NCI-H226 (cell line): ENCODE data around the gene OR6C2.
"Not testable (repeated sequence)": the region's sequence is repeated elsewhere in the genome, so short reads cannot be mapped to it uniquely, and the experiment has no call there.

Experiments
- DNase-seq: peaks from one replicate; pipeline ENCODE4 v3.0.0-alpha.2; 2015

Gene OR6C2

GRCh38 chr12:55443776-55444175, at the start of gene OR6C2:
Gene OR6C2 (plus strand): TSS chr12:55444076. CDS start chr12:55452214, 8,138 bp downstream.
- no peak for DNase-seq

GRCh38 chr12:55396326-55396725, 47.5 kb upstream of the OR6C2 start:
- DNase-seq = no peak

GRCh38 chr12:55400229-55400628, 43.6 kb upstream of the OR6C2 start, which contains the start of gene OR6C65:
Gene OR6C65 (plus strand): TSS chr12:55400529. CDS start chr12:55400529, 0 bp downstream.
- no peak for DNase-seq

- no peak for DNase-seq
Measured at GRCh38 chr12:55407866-55408265, 36.0 kb upstream of the OR6C2 start.

GRCh38 chr12:55409133-55409532, 34.7 kb upstream of the OR6C2 start:
- not testable (repeated sequence) for DNase-seq

- not testable (repeated sequence) for DNase-seq
Measured at GRCh38 chr12:55412138-55412537, 31.7 kb upstream of the OR6C2 start.

GRCh38 chr12:55413498-55414388, 30.1 kb upstream of the OR6C2 start:
- not testable (repeated sequence) for DNase-seq

- DNase-seq = not testable (repeated sequence)
Measured at GRCh38 chr12:55414396-55414823, 29.5 kb upstream of the OR6C2 start.

- DNase-seq = not testable (repeated sequence)
Measured at GRCh38 chr12:55414889-55415288, 29.0 kb upstream of the OR6C2 start.

GRCh38 chr12:55416961-55417360, 26.9 kb upstream of the OR6C2 start:
- no peak for DNase-seq

- no peak for DNase-seq
Measured at GRCh38 chr12:55420307-55420962, 23.4 kb upstream of the OR6C2 start.

- no peak for DNase-seq
Measured at GRCh38 chr12:55425954-55426353, 17.9 kb upstream of the OR6C2 start, which contains the start of gene OR6C76. Gene OR6C76 (plus strand): TSS chr12:55426254. CDS start chr12:55426254, 0 bp downstream.

- no peak for DNase-seq
Measured at GRCh38 chr12:55428331-55429243, 15.3 kb upstream of the OR6C2 start.

- not testable (repeated sequence) for DNase-seq
Measured at GRCh38 chr12:55441233-55441632, 2.6 kb upstream of the OR6C2 start.

GRCh38 chr12:55445357-55445756, 1.5 kb downstream of the OR6C2 start:
- DNase-seq = no peak

GRCh38 chr12:55446326-55446725, 2.5 kb downstream of the OR6C2 start:
- no peak for DNase-seq

- no peak for DNase-seq
Measured at GRCh38 chr12:55448825-55449224, 4.9 kb downstream of the OR6C2 start.

- not testable (repeated sequence) for DNase-seq
Measured at GRCh38 chr12:55464926-55465325, 21.1 kb downstream of the OR6C2 start.

- no peak for DNase-seq
Measured at GRCh38 chr12:55467836-55468235, 24.0 kb downstream of the OR6C2 start.

GRCh38 chr12:55469291-55469690, 25.4 kb downstream of the OR6C2 start:
- no peak for DNase-seq

- DNase-seq = no peak
Measured at GRCh38 chr12:55470088-55470829, 26.4 kb downstream of the OR6C2 start, which contains the start of gene OR6C70. Gene OR6C70 (minus strand): TSS chr12:55470138. CDS start chr12:55470138, 0 bp downstream.

- no peak for DNase-seq
Measured at GRCh38 chr12:55472264-55472663, 28.4 kb downstream of the OR6C2 start.
